ENCODE measurements around the gene MATK.

Gene MATK

DNA sequence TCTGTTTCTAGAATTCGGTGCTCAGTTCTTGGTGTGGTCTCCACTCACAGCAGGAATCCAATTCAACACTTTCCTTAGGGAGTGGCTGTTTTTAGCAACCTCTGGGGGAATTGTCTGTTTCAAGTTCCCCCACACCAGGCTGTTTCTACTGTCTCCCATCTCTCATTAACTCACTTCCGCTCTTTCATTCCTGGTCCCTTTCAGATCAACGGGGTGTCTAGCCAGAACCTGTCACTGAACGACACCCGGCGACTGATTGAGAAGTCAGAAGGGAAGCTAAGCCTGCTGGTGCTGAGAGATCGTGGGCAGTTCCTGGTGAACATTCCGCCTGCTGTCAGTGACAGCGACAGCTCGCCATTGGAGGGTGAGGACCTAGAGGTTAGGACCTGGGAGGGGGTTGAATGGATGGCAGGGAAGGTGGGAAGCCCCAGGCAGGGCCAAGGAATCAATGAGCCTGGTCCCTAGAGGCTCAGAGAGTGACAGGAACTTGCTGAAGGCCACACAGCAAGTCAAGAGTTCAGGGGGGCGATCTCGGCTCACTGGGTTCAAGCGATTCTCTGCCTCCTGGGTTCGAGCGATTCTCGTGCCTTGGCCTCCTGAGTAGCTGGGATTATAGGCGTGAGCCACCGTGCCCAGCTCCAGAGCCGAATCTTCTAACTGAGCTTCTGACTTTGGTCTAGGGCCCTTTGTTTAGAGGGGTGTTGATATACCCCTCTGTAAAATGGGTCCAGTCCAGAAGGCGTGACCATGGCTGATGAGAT is 52.5 kb downstream of the MATK start:
- DNase-seq (ENCODE audit: low read depth, low spot score), result no peak
- Histone ChIP-seq H3K27ac (no peak overlapping the region), H3K36me3 (ENCODE audit: insufficient read depth, low read length) (no peaks in the 10 kb centered on the region), H3K9me3 (ENCODE audit: low read depth, low read length) (no peaks in the 10 kb centered on the region), H3K4me3 (no peak overlapping the region), H3K9ac (ENCODE audit: insufficient read length) (no peak overlapping the region)
- TF ChIP-seq FOXP2 (optimal IDR thresholded peaks at IDR 0.05; ENCODE audit: control extremely low read depth, extremely low read length, insufficient read depth) (no peak), POLR2AphosphoS5 (IDR thresholded peaks at IDR 0.05; ENCODE audit: borderline replicate concordance, low read depth, low read length) (no peak), EZH2 (IDR thresholded peaks at IDR 0.05) (no peak)

GRCh38 chr19:3732108-3732507 is 54.1 kb downstream of the MATK start:
- H3K9ac ChIP-seq (ENCODE audit: insufficient read length), result no peak overlapping the region
- TF ChIP-seq FOXP2 (optimal IDR thresholded peaks at IDR 0.05; ENCODE audit: control extremely low read depth, extremely low read length, insufficient read depth) (no peak), EZH2 (IDR thresholded peaks at IDR 0.05) (no peak), POLR2AphosphoS5 (IDR thresholded peaks at IDR 0.05; ENCODE audit: borderline replicate concordance, low read depth, low read length) (no peak)
- no peak for DNase-seq (ENCODE audit: low read depth, low spot score)
- H3K27ac ChIP-seq, result no peak overlapping the region
- no peaks in the 10 kb centered on the region for H3K9me3 ChIP-seq (ENCODE audit: low read depth, low read length)
- no peaks in the 10 kb centered on the region for H3K36me3 ChIP-seq (ENCODE audit: insufficient read depth, low read length)
- H3K4me3 ChIP-seq, result no peak overlapping the region

DNA sequence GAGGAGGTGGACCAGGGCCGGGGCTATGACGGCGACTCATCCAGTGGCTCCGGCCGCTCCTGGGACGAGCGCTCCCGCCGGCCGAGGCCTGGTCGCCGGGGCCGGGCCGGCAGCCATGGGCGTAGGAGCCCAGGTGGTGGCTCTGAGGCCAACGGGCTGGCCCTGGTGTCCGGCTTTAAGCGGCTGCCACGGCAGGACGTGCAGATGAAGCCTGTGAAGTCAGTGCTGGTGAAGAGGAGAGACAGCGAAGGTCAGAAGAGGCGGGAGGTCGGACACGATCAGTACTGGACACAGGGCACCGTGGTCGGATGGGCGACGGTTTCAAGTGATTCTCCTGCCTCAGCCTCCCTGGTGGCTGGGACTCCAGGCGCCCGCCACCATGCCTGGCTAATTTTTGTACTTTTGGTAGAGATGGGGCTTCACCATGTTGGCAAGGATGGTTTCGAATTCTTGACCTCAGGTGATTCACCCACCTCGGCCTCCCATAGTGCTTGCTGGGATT is 55.7 kb downstream of the MATK start:
- Histone ChIP-seq H3K4me3 (no peak overlapping the region), H3K9ac (ENCODE audit: insufficient read length) (no peak overlapping the region), H3K9me3 (ENCODE audit: low read depth, low read length) (no peaks in the 10 kb centered on the region), H3K27ac (no peak overlapping the region), H3K36me3 (ENCODE audit: insufficient read depth, low read length) (no peaks in the 10 kb centered on the region)
- no peak for DNase-seq (ENCODE audit: low read depth, low spot score)
- no peak for TF ChIP-seq POLR2AphosphoS5 (IDR thresholded peaks at IDR 0.05; ENCODE audit: borderline replicate concordance, low read depth, low read length)
- no peak for TF ChIP-seq FOXP2 (optimal IDR thresholded peaks at IDR 0.05; ENCODE audit: control extremely low read depth, extremely low read length, insufficient read depth)
- TF ChIP-seq EZH2 (IDR thresholded peaks at IDR 0.05), result no peak
